CD4-positive, CD25-positive, alpha-beta regulatory T cell (primary cell): ENCODE results near the gene AFAP1L1. TPM values are rescaled to one million over a fixed set of nuclear protein-coding genes. Genes with fewer than 3 reads are reported as not detected.

Experiments used
- ATAC-seq, 2 donors: fragments of 150-1000 bp; cut with Tn5 transposase; one replicate each; pipeline ENCODE4 v1.10.0; 2021; ENCODE audit warnings: low read depth in 2 of 2, moderate number of reproducible peaks in 2 of 2, moderate library complexity in 1 of 2
- DNase-seq, 3 donors: peaks; one replicate each; pipeline versions ENCODE4 v3.0.0 to v3.0.0-alpha.2; 2012 to 2022; ENCODE audit warnings: mixed read lengths in 1 of 3
- H3K27ac ChIP-seq: one replicate; pipeline ENCODE4 v1.7.0; 2013; ENCODE audit warnings: mild to moderate bottlenecking, low read length; ENCODE audit not compliant: insufficient read depth, poor library complexity, severe bottlenecking
- H3K27me3 ChIP-seq: one replicate; pipeline ENCODE4 v1.7.0; 2013; ENCODE audit warnings: low read length; ENCODE audit not compliant: control insufficient read depth, insufficient read depth
- H3K36me3 ChIP-seq: one replicate; pipeline ENCODE4 v1.7.0; 2013; ENCODE audit warnings: mild to moderate bottlenecking, low read length, moderate library complexity; ENCODE audit not compliant: control insufficient read depth, insufficient read depth
- H3K4me1 ChIP-seq: 2 replicates; pipeline ENCODE4 v1.7.0; 2013; ENCODE audit warnings: mild to moderate bottlenecking, low read length; ENCODE audit not compliant: insufficient read depth, control insufficient read depth, poor library complexity, severe bottlenecking
- H3K4me3 ChIP-seq: one replicate; pipeline ENCODE4 v1.7.0; 2013; ENCODE audit warnings: low read depth, mild to moderate bottlenecking, low read length, moderate library complexity
- H3K9me3 ChIP-seq, 2 experiments: 1 replicate in 1 of 2; 2 replicates in 1 of 2; pipeline ENCODE4 v1.7.0; 2013; ENCODE audit warnings: low read length in 2 of 2, mild to moderate bottlenecking in 1 of 2, moderate library complexity in 1 of 2; ENCODE audit not compliant: control insufficient read depth in 2 of 2
- H3K27ac Mint-ChIP-seq, 3 donors: one replicate each; pipeline ENCODE4 v1.8.0; 2020 to 2022; ENCODE audit warnings: mild to moderate bottlenecking in 3 of 3, mixed read lengths in 3 of 3, moderate library complexity in 2 of 3
- H3K27me3 Mint-ChIP-seq: one replicate; pipeline ENCODE4 v1.8.0; 2022; ENCODE audit warnings: mild to moderate bottlenecking, mixed read lengths
- H3K36me3 Mint-ChIP-seq: one replicate; pipeline ENCODE4 v1.8.0; 2020; ENCODE audit warnings: mixed read lengths
- H3K4me1 Mint-ChIP-seq, 4 donors: one replicate each; pipeline ENCODE4 v1.8.0; 2020 to 2022; ENCODE audit warnings: mixed read lengths in 4 of 4, mild to moderate bottlenecking in 1 of 4
- H3K4me3 Mint-ChIP-seq, 4 donors: one replicate each; pipeline ENCODE4 v1.8.0; 2020 to 2022; ENCODE audit warnings: mild to moderate bottlenecking in 4 of 4, mixed read lengths in 4 of 4, moderate library complexity in 3 of 4
- H3K9me3 Mint-ChIP-seq, 7 donors: one replicate each; pipeline ENCODE4 v1.8.0; 2020 to 2022; ENCODE audit warnings: mixed read lengths in 7 of 7, mild to moderate bottlenecking in 3 of 7, moderate library complexity in 2 of 7
- polyA plus RNA-seq, 4 donors: library from polyadenylated mRNA; unstranded; fragments of 300-500 nt; fragmentation: Illumina TruSeq; gene quantifications; one replicate each; pipeline ENCODE4 v1.2.3, GENCODE V29; 2021
- total RNA-seq: library from RNA; stranded (reverse); gene quantifications from one replicate; pipeline ENCODE4 v1.2.3, GENCODE V29; 2022

Gene AFAP1L1
- not detected for total RNA-seq
- under 1 TPM in 1 of 4 donors, not detected in 3; 0.14 TPM for polyA plus RNA-seq

GRCh38 chr5:149271716-149272563, at the start of gene AFAP1L1:
Gene AFAP1L1 (plus strand): TSS chr5:149271859. CDS start chr5:149271969, 110 bp downstream.
- peak in 1 of 2 donors; percentile 35 for ATAC-seq
- Histone ChIP-seq H3K36me3 (no peaks in the 10 kb centered on the region), H3K4me1 (peaks cover 12% of the 10 kb centered on the region), H3K9me3 (peaks cover 9 to 12% of the 10 kb centered on the region in 2 experiments), H3K27ac (no peak within 1 kb of the TSS), H3K27me3 (peaks cover 31% of the 10 kb centered on the region), H3K4me3 (no peak within 1 kb of the TSS)
- Mint-ChIP-seq H3K27me3 (peaks cover 63% of the 10 kb centered on the region), H3K36me3 (peaks cover 3% of the 10 kb centered on the region), H3K27ac (no peak within 1 kb of the TSS), H3K9me3 (peaks cover 0 to 12% (median 2%) of the 10 kb centered on the region in 7 donors), H3K4me1 (peaks cover 0 to 15% (median 4%) of the 10 kb centered on the region in 4 donors), H3K4me3 (peak within 1 kb of the TSS; percentile 48 to 90 (median 80))
- peak in 2 of 3 donors; percentile 8 to 17 for DNase-seq

GRCh38 chr5:149223081-149223848, 48.4 kb upstream of the AFAP1L1 start:
- no peaks in the 10 kb centered on the region for H3K4me1 ChIP-seq
- Mint-ChIP-seq H3K36me3 (no peaks in the 10 kb centered on the region), H3K9me3 (peaks cover 0 to 1% (median 0%) of the 10 kb centered on the region in 7 donors), H3K4me1 (peaks cover 0 to 2% (median 0%) of the 10 kb centered on the region in 4 donors), H3K4me3 (no peak overlapping the region), H3K27me3 (peaks cover 4% of the 10 kb centered on the region), H3K27ac (no peak overlapping the region)
- ATAC-seq = no peak
- no peak for DNase-seq
- H3K36me3 ChIP-seq = no peaks in the 10 kb centered on the region
- H3K4me3 ChIP-seq = no peak overlapping the region
- no peaks in the 10 kb centered on the region for H3K9me3 ChIP-seq
- no peak overlapping the region for H3K27ac ChIP-seq
- no peaks in the 10 kb centered on the region for H3K27me3 ChIP-seq

- no peaks in the 10 kb centered on the region for H3K27me3 ChIP-seq
- H3K27ac ChIP-seq = no peak overlapping the region
- ATAC-seq = no peak
- no peaks in the 10 kb centered on the region for H3K9me3 ChIP-seq
- no peak overlapping the region for H3K27ac Mint-ChIP-seq
- H3K4me3 ChIP-seq = no peak overlapping the region
- H3K36me3 ChIP-seq = no peaks in the 10 kb centered on the region
- H3K4me1 ChIP-seq = no peaks in the 10 kb centered on the region
- H3K36me3 Mint-ChIP-seq = no peaks in the 10 kb centered on the region
- H3K4me3 Mint-ChIP-seq = no peak overlapping the region
- H3K4me1 Mint-ChIP-seq = peaks cover 0 to 4% (median 0%) of the 10 kb centered on the region in 4 donors
- H3K9me3 Mint-ChIP-seq = no peaks in the 10 kb centered on the region
- H3K27me3 Mint-ChIP-seq = peaks cover 4% of the 10 kb centered on the region
- DNase-seq = no peak
Observed at GRCh38 chr5:149224282-149224681, 47.4 kb upstream of the AFAP1L1 start.

- Mint-ChIP-seq H3K27me3 (peaks cover 4% of the 10 kb centered on the region), H3K36me3 (no peaks in the 10 kb centered on the region), H3K4me1 (peaks cover 0 to 4% (median 0%) of the 10 kb centered on the region in 4 donors), H3K9me3 (peaks cover 0 to 2% (median 0%) of the 10 kb centered on the region in 7 donors), H3K4me3 (no peak overlapping the region), H3K27ac (no peak overlapping the region)
- Histone ChIP-seq H3K4me3 (no peak overlapping the region), H3K27ac (no peak overlapping the region), H3K27me3 (no peaks in the 10 kb centered on the region), H3K4me1 (no peaks in the 10 kb centered on the region), H3K36me3 (no peaks in the 10 kb centered on the region), H3K9me3 (no peaks in the 10 kb centered on the region)
- DNase-seq (no peak), ATAC-seq (no peak)
Observed at GRCh38 chr5:149227168-149227826, 44.4 kb upstream of the AFAP1L1 start.

- Mint-ChIP-seq H3K27me3 (peaks cover under 1% of the 10 kb centered on the region), H3K4me3 (no peak overlapping the region), H3K36me3 (no peaks in the 10 kb centered on the region), H3K27ac (no peak overlapping the region), H3K9me3 (peaks cover 0 to 2% (median 0%) of the 10 kb centered on the region in 7 donors), H3K4me1 (peaks cover 0 to 7% (median 3%) of the 10 kb centered on the region in 4 donors)
- no peak for ATAC-seq
- H3K36me3 ChIP-seq = no peaks in the 10 kb centered on the region
- no peaks in the 10 kb centered on the region for H3K9me3 ChIP-seq
- H3K4me1 ChIP-seq = no peaks in the 10 kb centered on the region
- no peak for DNase-seq
- H3K4me3 ChIP-seq = no peak overlapping the region
- no peak overlapping the region for H3K27ac ChIP-seq
- peaks cover 9% of the 10 kb centered on the region for H3K27me3 ChIP-seq
Observed at GRCh38 chr5:149228618-149229297, 42.9 kb upstream of the AFAP1L1 start.

- Mint-ChIP-seq H3K27ac (no peak overlapping the region), H3K36me3 (no peaks in the 10 kb centered on the region), H3K4me3 (no peak overlapping the region), H3K27me3 (peaks cover 5% of the 10 kb centered on the region), H3K9me3 (peaks cover 0 to 2% (median 0%) of the 10 kb centered on the region in 7 donors), H3K4me1 (peaks cover 0 to 10% (median 4%) of the 10 kb centered on the region in 4 donors)
- Histone ChIP-seq H3K4me1 (no peaks in the 10 kb centered on the region), H3K27ac (no peak overlapping the region), H3K27me3 (peaks cover 10% of the 10 kb centered on the region), H3K9me3 (no peaks in the 10 kb centered on the region), H3K4me3 (no peak overlapping the region), H3K36me3 (no peaks in the 10 kb centered on the region)
- DNase-seq (no peak), ATAC-seq (no peak)
Observed at GRCh38 chr5:149229298-149229937, 42.2 kb upstream of the AFAP1L1 start.
